HEK293 (cell line): ENCODE measurements around the gene BTF3L4.

Experiments used
- BCL11B ChIP-seq: fragments of 450-650 bp; formaldehyde crosslinking; IDR thresholded peaks from 2 replicates; pipeline ENCODE4 v1.5.1; 2016; ENCODE audit warnings: low read depth, missing biosample characterization, missing genetic modification characterization
- BCL6B ChIP-seq: fragments of 450-650 bp; formaldehyde crosslinking; IDR thresholded peaks from 2 replicates; pipeline ENCODE4 v1.5.1; 2017; ENCODE audit warnings: missing biosample characterization, missing genetic modification characterization
- ELK4 ChIP-seq: IDR thresholded peaks from 2 replicates; pipeline ENCODE4 v1.6.1; 2011; ENCODE audit warnings: mild to moderate bottlenecking, low read depth, low read length, borderline replicate concordance
- HOXD13 ChIP-seq: sonication (generic); formaldehyde crosslinking; IDR thresholded peaks from 2 replicates; pipeline ENCODE4 v1.8.0; 2022; ENCODE audit warnings: missing genetic modification reagents, borderline replicate concordance
- INSM2 ChIP-seq: fragments of 450-650 bp; formaldehyde crosslinking; IDR thresholded peaks from 2 replicates; pipeline ENCODE4 v1.5.1; 2016; ENCODE audit warnings: missing biosample characterization, missing genetic modification characterization
- PATZ1 ChIP-seq: fragments of 450-650 bp; formaldehyde crosslinking; IDR thresholded peaks from 2 replicates; pipeline ENCODE4 v1.5.1; 2016; ENCODE audit warnings: missing biosample characterization, missing genetic modification characterization
- SP3 ChIP-seq: fragments of 450-650 bp; formaldehyde crosslinking; IDR thresholded peaks from 2 replicates; pipeline ENCODE4 v1.5.1; 2016; ENCODE audit warnings: missing biosample characterization, missing genetic modification characterization
- TSHZ1 ChIP-seq: fragments of 450-650 bp; formaldehyde crosslinking; IDR thresholded peaks from 2 replicates; pipeline ENCODE4 v1.5.1; 2016; ENCODE audit warnings: missing biosample characterization, missing genetic modification characterization, borderline replicate concordance
- ZNF16 ChIP-seq: fragments of 450-650 bp; formaldehyde crosslinking; IDR thresholded peaks from 2 replicates; pipeline ENCODE4 v1.5.1; 2016; ENCODE audit warnings: low read depth, missing biosample characterization, missing genetic modification characterization
- ZNF18 ChIP-seq: fragments of 450-650 bp; formaldehyde crosslinking; IDR thresholded peaks from 2 replicates; pipeline ENCODE4 v1.5.1; 2016; ENCODE audit warnings: missing biosample characterization, missing genetic modification characterization
- ZNF19 ChIP-seq: fragments of 450-650 bp; formaldehyde crosslinking; IDR thresholded peaks from 2 replicates; pipeline ENCODE4; 2016; ENCODE audit warnings: missing biosample characterization, missing genetic modification characterization, low read depth
- ZNF221 ChIP-seq: fragments of 450-650 bp; formaldehyde crosslinking; IDR thresholded peaks from 2 replicates; pipeline ENCODE4 v1.5.1; 2017; ENCODE audit warnings: missing biosample characterization, missing genetic modification characterization, borderline replicate concordance
- ZNF398 ChIP-seq: fragments of 450-650 bp; formaldehyde crosslinking; IDR thresholded peaks from 2 replicates; pipeline ENCODE4 v1.5.1; 2017; ENCODE audit warnings: missing biosample characterization, missing genetic modification characterization
- ZNF549 ChIP-seq: fragments of 450-650 bp; IDR thresholded peaks from 2 replicates; pipeline ENCODE4 v1.5.1; 2018; ENCODE audit warnings: missing biosample characterization, missing genetic modification characterization, mild to moderate bottlenecking, inconsistent platforms, moderate library complexity
- ZNF558 ChIP-seq: fragments of 450-650 bp; formaldehyde crosslinking; IDR thresholded peaks from 2 replicates; pipeline ENCODE4 v1.5.1; 2016; ENCODE audit warnings: missing biosample characterization, missing genetic modification characterization
- ZNF623 ChIP-seq: fragments of 450-650 bp; formaldehyde crosslinking; IDR thresholded peaks from 2 replicates; pipeline ENCODE4 v1.5.1; 2016; ENCODE audit warnings: missing biosample characterization, missing genetic modification characterization
- ZNF629 ChIP-seq: fragments of 450-650 bp; formaldehyde crosslinking; IDR thresholded peaks from 2 replicates; pipeline ENCODE4 v1.5.1; 2017; ENCODE audit warnings: missing biosample characterization, missing genetic modification characterization
- ZNF843 ChIP-seq: fragments of 450-650 bp; formaldehyde crosslinking; IDR thresholded peaks from 2 replicates; pipeline ENCODE4 v1.5.1; 2016; ENCODE audit warnings: missing biosample characterization, missing genetic modification characterization

BTF3L4 gene

GRCh38 chr1:52055866-52056162 lies 281 bp upstream of the BTF3L4 start (continued):
- TF ChIP-seq ZNF398 (tag by site-specific recombination) (no peak), BCL11B (tag by site-specific recombination) (no peak), ZNF19 (no peak), ZNF18 (no peak), ZNF549 (no peak), ZNF558 (no peak), ZNF16 (tag by site-specific recombination) (no peak), ZNF623 (tag by site-specific recombination) (0 out of 2 replicates have a peak, but pooled peaks have one; percentile 4), PATZ1 (tag by site-specific recombination) (no peak), ZNF629 (tag by site-specific recombination) (no peak), INSM2 (tag by site-specific recombination) (no peak), ELK4 (no peak), HOXD13 (CRISPR knock-in tag) (no peak), TSHZ1 (no peak), BCL6B (no peak), ZNF221 (tag by site-specific recombination) (0 out of 2 replicates have a peak, but pooled peaks have one; percentile 0), ZNF843 (tag by site-specific recombination) (no peak), SP3 (tag by site-specific recombination) (no peak)
- TF ChIP-seq, all 188 proteins: peak for 8
